Omental fat pad (tissue), 4 donors: Measurements from ENCODE around the gene TMPRSS13. TPM values are rescaled to one million over a fixed set of nuclear protein-coding genes. Genes with fewer than 3 reads are reported as not detected.

Source experiments
- ATAC-seq: fragments of 150-250 bp; one replicate; pipeline ENCODE4 v1.9.1; 2016; ENCODE audit warnings: mild to moderate bottlenecking, moderate library complexity; ENCODE audit not compliant: low FRiP score
- DNase-seq: peaks from one replicate; pipeline ENCODE4 v3.0.0-alpha.2; 2019; ENCODE audit warnings: low spot score
- total RNA-seq, 4 donors: library from RNA; depleted of rRNA; stranded (reverse); fragments of >200 nt; gene quantifications; one replicate each; pipeline ENCODE4 v1.1.0, GENCODE V29; 2016
- TF ChIP-seq, protein P1 (sequence below), 3 donors: fragments of 450-650 bp; IDR thresholded peaks; one replicate each; pipeline ENCODE4 v1.5.1; 2016 to 2017; ENCODE audit warnings: antibody characterized with exemption in 3 of 3, mild to moderate bottlenecking in 3 of 3, moderate library complexity in 2 of 3

Gene TMPRSS13
- total RNA-seq, 4 donors from 2014 or later, result 0.50 TPM; not detected in 3

DNA sequence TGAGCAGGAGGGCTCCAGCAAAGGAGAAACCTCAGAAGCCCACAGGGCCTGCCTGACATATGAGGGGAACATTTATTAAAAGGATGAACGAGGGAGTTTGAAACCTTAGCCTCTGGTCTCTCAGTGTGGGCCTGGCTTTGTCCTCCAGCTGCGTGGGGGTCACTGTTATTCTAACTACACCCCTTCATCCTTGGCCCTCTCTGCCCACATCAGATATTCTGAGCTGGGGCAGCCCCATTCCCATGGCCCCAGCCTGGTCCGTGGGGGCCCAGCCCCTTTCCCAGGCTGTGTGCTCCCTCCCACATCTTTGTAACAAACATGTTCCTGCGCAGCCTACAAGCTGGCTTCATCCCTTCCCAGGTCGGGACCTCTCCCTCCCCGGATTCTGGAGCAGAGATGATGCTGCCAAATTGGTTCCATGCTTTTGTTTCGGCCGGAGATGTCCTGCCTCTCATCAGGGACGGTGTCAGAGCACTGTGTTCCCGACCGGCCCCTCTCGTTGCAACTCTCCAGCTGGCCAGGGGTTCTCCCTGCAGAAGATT, 56.7 kb downstream of the TMPRSS13 start:
- ATAC-seq (no peak), DNase-seq (no peak)
- TF ChIP-seq, protein P1, sequence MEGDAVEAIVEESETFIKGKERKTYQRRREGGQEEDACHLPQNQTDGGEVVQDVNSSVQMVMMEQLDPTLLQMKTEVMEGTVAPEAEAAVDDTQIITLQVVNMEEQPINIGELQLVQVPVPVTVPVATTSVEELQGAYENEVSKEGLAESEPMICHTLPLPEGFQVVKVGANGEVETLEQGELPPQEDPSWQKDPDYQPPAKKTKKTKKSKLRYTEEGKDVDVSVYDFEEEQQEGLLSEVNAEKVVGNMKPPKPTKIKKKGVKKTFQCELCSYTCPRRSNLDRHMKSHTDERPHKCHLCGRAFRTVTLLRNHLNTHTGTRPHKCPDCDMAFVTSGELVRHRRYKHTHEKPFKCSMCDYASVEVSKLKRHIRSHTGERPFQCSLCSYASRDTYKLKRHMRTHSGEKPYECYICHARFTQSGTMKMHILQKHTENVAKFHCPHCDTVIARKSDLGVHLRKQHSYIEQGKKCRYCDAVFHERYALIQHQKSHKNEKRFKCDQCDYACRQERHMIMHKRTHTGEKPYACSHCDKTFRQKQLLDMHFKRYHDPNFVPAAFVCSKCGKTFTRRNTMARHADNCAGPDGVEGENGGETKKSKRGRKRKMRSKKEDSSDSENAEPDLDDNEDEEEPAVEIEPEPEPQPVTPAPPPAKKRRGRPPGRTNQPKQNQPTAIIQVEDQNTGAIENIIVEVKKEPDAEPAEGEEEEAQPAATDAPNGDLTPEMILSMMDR (IDR thresholded peaks at IDR 0.05), result no peak

DNA sequence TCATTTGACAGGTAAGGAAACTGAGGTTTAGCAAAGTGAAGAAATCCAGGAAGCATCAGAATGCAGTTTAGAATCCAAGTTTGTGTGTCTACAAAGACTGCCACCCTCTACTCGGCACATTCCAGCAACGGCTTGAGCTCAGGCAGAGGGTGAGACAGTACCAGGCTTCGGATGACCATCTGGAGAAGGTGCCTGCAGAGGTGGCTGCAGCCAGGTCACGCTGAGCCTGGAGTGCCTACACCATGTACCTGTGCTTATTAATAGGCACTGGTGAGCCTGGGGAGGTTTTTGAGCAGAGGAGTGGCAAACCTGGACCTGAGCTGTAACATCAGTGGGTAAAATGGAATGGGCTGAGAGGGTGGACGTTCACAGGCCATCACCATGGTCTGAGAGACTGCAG, 57.4 kb downstream of the TMPRSS13 start:
- DNase-seq (no peak), ATAC-seq (no peak)
- TF ChIP-seq, protein P1 (IDR thresholded peaks at IDR 0.05), result no peak

DNA sequence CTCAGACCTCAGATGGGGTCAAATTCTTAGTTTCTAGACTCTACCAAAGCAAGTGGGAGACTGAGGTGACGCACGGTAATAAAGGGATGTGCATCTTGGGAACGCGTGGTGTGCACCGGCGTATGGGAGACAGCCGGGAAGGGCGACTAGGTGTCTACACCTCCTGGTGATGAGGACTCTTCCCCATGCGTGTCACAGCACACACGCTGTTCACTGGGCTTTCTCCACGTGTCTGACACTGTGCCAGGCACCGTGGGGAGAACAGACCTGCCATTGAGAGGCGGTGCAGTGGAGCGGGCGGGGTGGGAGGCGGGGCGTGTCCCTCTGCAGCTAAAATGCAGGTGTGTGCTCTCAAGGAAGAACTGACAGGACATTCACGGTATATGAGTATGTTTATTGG, 58.0 kb downstream of the TMPRSS13 start:
- TF ChIP-seq, protein P1 (IDR thresholded peaks at IDR 0.05), result no peak
- ATAC-seq, result no peak
- no peak for DNase-seq

DNA sequence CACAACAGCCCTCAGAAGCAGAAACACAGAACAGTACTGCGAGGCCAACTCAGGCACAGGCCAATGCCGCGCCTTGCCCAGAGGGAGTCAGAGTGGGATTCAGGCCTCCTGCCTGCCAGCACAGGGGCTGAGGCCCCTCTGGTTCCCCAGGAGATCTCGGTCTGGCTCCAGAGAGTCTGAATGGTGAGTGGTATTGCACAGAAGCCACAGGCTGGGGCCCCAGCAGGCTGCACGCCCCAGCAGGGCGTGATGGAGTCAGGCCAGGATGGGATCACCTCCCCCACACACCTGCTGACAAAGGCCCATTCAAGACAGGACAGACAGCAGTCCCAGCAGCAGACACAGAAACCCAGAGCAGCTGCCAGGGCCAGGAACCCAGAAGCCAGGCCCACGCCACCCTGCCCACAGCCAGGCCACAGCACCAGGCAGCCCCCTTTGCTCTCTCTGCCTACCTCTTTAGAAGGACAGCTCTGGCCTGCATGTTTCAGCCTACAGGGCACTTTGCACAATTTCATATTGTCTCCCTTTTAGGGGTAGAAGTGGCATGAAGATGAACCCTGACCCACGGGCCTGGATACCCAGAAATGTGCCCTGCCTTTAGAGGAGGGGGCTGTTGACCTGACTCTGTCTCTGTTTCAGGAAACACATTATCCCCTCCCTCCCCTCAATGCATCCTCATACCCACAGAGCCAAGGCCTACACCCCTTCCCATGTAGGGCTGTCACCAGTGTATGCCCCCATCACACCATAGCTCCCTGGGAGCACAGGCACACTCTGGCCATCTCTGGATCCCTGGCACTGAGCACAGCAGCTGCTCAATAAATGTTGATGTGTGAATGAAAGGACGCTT, 58.9 kb downstream of the TMPRSS13 start:
- no peak for ATAC-seq
- DNase-seq, result no peak
- TF ChIP-seq, protein P1 (IDR thresholded peaks at IDR 0.05), result no peak

DNA sequence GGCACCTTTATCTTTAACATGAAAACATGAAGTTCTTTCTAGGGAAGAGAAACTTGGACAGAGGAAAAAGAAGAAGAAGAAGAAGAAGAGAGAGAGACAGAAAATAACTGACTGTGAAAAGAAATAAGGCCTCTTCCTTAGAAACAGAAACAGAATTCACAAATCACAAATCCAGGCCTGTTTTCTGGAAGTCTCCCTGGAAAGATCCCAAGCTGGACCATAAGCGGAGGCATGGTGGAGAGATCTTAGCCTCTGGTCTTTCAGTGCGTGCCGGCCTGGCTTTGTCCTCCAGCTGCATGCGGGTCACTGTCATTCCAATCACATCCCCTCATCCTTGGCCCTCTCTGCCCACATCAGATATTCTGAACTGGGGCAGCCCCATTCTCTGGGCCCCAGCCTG, 59.6 kb downstream of the TMPRSS13 start:
- TF ChIP-seq, protein P1 (IDR thresholded peaks at IDR 0.05), result no peak
- ATAC-seq, result no peak

DNA sequence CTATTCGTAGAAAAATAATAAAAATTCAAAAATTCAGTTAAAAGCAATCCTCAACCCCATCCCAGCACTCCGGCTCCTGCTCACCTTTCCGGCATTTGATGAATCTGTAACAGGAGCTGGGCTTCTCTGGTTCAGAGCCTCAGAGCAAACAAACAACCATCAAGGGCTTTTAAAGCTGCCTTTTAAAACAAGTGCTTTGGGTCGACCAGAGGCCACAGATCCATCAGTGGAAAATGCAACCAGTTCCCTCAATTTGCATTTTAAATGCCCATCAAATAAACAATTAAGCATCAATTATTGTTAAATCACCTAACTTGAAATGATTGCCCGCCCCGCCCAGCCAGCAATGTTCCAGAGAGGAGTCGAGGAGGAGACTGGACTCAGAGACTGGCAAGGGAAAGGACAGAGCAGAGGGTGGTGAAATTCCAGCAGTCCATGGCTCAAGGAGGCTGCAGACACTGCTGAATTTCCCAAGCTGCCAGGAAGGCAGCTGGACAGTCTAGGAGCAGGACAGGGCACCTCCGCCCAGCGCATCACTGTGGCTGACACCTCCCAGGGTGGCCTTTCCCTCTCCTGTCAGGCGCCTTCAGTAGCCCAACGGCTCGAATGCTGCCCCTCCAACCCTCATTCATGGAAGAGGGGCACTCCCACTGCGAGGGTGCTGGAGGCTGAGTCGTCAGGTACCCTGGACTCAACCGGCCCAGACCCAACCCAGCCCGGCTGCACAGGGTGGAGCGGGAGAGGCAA, 60.2 kb downstream of the TMPRSS13 start:
- ATAC-seq, result no peak
- DNase-seq, result no peak

More for the DNA sequence above, 59.6 kb downstream of the TMPRSS13 start:
- no peak for DNase-seq

More for the DNA sequence above, 60.2 kb downstream of the TMPRSS13 start:
- TF ChIP-seq, protein P1 (IDR thresholded peaks at IDR 0.05), result no peak
